ENCODE data around the gene SFI1. TPM values are rescaled to one million over a fixed set of nuclear protein-coding genes. Genes with fewer than 3 reads are reported as not detected.

The SFI1 gene
- polyA plus RNA-seq, 4 donors, result 20.9 to 26.1 (median 23.5) TPM

DNA sequence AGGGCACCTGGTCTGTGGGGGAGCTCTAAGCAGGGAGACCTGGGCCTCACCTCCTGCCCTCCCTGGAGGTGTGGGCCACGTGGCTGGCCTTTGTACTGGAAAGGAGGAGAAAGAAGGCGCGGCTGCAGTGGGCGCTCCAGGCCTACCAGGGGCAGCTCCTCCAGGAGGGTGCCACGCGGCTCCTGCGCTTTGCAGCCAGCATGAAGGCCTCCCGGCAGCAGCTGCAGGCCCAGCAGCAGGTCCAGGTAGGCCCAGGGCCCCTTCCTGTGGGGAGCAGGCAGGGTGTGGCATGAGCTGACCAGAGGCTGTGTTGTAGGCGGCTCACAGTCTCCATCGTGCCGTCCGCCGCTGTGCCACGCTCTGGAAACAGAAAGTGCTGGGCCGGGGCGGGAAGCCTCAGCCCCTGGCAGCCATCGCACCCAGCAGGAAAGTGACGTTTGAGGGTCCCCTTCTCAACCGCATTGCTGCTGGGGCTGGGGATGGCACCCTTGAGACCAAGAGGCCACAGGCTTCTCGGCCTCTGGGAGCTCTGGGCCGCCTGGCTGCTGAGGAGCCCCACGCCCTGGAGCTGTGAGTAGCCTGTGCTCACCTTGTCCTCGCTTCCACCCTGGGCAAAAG lies 117.1 kb downstream of the SFI1 start:
- DNase-seq (ENCODE audit: low read depth in 4 of 4, low spot score in 3 of 4), result no peak

DNA sequence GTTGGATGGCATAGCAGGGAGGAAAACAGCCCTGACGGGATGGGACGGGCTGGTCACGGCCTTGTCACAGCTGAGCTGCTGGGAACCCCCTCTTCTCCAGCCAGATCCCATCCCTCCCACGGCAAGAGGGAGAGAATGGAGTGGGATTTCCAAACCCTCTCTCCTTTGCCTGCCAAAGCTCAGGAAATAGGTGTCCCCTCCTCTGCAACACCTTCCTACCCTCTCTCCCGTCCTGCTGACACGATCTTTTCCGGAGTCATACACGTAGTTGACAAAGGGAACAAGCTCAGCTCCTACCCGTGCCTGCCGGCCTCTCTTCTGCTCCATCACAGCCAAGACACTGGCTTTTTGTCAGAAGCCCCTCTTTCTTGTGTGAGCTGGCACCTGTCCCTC lies 117.6 kb downstream of the SFI1 start:
- no peak for DNase-seq (ENCODE audit: low read depth in 4 of 4, low spot score in 3 of 4)

DNA sequence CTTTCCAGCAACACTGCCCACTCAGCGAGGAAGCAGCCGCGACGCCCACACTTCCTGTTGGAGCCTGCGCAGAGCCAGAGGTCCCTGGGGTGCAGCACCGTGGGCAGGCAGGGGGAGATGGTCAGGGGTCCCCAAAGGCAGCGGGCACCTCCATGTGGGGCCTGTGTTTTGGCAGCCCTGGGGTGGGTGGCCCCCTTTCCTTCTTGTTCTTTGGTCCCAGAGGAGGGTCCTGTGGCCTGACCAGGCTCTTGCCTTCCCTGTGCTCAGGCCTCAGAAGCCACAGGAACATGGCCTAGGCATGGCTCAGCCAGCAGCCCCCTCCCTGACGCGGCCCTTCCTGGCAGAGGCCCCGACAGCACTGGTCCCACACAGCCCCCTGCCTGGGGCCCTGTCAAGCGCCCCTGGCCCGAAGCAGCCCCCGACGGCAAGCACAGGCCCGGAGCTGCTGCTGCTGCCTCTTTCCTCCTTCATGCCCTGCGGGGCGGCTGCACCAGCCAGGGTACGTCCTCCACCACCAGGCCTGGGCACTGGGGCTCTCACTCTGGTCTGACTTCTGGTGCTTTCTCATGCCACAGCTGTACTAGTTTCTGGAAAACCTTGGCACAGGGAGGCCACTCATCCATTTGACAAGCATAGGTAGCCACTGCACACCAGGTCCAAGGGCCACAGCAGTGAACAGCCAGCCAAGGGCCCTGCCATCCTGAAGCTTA lies 118.6 kb downstream of the SFI1 start:
- no peak for DNase-seq (ENCODE audit: low read depth in 4 of 4, low spot score in 3 of 4)

DNA sequence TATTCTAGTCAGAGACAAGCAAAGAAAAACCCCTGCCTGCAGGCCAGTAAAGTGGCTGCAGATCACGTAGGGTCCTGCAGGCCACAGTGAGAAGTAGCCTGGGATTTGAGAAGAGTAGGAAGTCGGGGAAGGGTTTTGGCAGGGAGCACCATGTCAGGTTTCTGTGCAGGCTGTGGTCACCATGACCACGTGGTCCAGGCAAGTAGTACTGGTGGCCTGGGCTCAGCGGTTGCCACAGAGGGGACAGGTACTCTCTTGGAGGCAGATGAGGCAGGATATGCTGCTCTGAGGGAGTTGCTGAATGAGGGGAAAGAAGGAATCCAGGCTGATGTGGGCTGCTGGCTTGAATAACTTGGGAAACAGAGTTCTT lies 119.1 kb downstream of the SFI1 start:
- no peak for DNase-seq (ENCODE audit: low read depth in 4 of 4, low spot score in 3 of 4)

DNA sequence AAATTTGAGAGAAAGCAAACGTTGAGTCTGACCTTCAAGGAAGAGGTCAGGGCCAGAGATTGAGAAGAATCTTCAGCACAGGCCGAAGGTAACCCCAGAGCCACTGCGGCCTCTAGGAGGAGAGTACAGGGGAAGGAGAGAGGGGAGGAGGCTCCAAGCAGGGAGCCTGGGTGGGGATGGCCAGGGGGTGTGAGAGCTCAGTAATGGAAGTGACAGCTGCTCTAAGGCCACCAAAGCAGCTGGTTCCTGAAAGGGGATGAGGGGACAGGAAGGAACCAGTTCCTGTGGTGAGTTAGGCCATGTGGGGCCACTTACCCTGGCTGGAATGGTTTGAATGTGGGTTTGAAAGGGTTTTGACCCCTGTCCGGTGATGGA lies 119.6 kb downstream of the SFI1 start:
- no peak for DNase-seq (ENCODE audit: low read depth in 4 of 4, low spot score in 3 of 4)

DNA sequence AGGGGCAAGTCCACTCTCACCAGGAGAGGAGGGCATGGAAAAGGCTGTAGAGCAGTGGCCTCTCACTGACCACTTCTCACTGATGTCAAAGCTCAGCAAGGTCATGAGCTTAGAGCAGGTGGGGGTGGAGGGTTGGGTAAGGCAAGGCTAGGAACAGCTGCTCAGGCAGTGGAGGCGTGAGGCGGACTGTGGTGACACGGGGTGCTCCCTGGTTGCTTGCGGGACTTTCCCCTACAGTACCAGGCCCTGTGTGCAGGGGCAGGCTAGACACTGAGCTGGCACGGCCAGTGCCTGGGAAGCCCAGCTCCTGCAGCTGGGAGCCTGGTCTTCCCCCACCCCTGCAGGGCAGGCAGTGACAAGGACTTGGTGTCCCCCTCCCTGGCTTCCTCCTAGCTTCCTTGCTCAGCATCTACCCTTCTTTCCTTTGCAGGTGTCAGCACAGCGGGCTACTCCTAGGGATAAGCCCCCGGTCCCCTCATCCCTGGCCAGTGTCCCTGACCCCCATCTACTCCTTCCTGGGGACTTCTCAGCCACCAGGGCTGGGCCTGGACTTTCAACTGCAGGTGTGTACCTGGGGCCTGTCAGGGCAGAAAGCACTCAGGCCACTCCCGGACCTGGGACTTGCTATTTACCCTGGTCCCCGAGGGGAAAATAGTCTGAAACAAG lies 120.1 kb downstream of the SFI1 start:
- no peak for DNase-seq (ENCODE audit: low read depth in 4 of 4, low spot score in 3 of 4)

DNA sequence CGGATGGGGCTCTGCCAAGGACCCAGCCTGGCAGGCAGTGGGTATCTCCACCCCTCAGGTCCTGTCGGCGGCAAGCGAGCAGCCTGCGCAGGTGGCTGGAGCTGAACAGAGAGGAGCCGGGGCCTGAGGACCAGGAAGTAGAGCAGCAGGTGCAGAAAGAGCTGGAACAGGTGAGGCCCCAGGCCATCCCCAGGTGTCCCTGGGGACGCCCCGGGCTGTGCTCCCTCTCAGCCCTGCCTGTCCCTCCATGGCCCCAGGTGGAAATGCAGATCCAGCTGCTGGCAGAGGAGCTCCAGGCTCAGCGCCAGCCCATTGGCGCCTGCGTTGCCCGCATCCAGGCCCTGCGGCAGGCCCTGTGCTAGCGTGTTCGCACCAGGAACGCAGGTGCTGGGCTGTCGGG lies 121.7 kb downstream of the SFI1 start:
- DNase-seq (ENCODE audit: low read depth in 4 of 4, low spot score in 3 of 4), result no peak

DNA sequence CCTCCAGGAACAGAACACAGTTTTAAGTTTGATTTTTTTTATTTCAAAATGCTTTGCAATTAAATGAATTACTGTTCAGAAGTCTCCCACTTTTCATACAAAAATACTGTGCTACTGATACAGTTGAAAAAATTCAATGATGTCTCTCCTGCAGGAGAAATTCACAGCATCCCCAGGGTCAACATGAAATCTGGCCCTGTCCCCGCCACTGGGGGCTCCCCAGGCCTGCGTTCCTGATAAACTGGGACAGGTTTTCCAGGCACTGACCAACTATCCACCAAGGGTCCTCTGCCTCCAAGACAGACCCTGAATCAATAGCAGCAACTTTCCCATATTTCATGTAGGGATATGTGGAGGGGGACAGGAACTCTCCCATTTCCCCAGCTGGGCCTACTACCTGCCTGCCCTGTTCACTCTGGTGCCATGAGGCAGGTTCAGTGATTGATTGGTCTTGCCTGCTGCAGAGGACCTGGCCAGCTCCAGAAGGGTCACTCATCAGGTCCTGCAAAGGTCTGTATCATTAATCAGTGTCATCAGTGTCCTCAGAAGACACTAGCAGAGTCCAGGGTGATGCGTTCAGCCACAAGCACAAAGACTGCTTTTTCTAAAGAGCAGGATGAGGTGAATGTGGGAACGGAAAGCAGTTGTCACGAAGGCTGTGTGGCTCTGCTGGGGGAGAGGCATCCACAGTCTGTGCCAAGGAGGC lies 122.3 kb downstream of the SFI1 start:
- DNase-seq (ENCODE audit: low read depth in 4 of 4, low spot score in 3 of 4), result no peak

DNA sequence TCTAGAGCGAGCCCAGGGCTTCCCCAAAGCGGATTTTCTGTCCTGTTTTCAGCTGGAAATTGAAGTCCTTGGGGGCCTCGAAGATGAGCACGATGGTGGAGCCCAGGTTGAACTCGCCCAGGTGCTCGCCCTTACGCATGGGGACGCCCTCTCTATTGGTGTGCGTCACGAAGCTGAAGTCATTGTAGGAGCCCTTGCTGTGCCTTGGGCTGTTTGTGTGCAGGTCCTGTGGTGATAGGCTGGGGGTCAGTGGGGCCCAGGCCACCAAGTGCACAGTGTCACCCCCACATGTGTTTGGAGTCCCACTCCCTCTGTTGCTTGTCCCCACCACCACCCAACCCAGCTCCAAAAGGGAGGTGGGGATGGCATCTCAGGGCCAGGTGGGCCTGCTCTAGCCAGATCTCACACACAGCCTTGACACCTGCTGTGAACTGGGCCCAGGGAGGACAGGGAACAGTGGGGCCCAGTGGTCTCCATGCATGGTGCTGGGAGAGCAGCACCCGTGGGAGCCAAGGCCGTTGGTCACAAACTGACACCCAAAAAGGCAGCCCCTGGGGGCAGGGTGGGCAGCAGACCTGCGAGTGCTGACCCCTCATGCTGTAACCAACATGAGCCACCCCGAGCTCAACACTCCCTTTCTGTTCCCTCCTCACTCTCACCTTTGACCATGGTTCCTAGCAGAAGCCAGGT lies 123.4 kb downstream of the SFI1 start:
- DNase-seq (ENCODE audit: low read depth in 4 of 4, low spot score in 3 of 4), result no peak

DNA sequence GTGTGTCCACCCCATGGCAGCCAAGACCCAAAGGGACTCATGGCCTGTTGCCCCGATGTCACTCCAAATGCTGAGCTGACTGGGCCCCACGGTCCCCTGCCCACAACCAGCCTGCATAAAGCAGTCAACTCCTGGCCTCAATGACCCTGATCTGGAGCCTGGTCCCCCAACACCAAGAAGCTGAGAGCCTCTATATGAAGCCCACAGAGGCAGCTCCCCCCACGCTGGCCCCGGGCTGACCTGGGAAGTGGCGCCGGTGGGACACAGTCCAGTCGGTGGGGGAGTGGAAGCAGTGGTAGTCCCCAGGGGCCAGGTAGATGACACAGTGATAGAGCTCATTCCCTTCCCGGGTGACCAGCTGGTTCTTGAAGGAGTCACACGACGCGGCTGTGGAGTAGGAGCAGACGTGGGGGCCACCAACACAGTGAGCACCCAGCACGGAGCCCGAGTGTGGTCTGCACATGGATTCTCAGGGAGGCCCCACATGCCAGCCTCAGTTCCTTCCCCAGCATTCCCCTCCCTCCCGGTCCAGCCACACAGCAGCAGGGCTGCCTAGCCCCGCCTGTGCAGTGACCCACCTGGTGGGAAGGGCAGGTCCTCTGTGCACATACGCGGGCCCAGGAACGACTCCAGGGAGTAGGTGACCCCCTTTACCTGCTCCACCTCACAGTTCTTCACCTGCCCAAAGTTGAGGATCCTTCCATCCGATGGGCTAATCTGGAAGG lies 124.6 kb downstream of the SFI1 start:
- no peak for DNase-seq (ENCODE audit: low read depth in 4 of 4, low spot score in 3 of 4)

DNA sequence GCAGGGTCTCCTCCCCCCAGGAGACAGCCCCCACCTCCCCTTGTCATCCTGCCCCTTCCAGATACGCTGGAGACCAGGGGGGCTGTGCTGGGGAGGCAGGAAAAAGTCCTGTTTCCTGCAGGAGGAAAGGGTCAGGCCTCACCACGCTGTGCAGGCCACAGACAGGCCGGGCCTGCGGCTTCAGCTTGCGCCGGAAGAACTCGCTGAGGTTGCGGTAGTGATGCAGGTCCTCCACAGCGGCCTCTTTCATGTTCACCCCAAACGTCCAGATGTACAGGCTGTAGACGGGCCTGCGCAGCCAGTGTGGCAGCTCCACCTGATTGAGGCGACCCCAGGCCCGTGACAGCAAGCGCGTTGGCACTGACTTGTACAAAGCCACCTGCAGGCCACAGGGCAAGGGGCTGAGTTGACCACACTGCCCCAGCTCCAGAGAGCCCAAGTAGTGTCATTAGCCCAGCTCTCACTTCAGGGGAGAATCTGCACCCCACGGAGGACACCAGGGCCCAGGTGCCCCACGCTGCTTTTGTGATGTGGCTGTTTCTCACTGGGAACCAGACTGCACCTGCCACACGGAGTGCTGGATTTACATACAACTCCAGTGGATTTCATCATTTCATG lies 125.3 kb downstream of the SFI1 start:
- no peak for DNase-seq (ENCODE audit: low read depth in 4 of 4, low spot score in 3 of 4)

DNA sequence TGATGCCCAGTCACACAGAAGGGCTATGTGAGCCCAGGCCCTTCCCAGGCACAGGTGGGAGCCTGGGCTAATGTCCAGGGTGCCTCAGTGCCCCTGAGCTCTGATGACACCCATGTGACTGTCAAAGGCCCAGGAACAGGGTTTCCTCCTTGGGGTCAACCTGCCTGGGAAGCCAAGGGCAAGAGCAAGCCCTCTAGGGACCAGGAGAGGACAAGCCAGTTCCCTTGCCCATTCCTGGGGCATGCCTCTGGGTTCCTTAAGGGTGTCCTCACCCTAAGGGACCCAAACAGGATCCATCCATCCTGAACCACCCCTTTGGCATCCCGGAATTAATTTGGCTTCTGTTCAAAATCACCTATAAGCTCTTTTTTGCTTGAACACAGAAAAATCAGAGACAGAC lies 126.6 kb downstream of the SFI1 start:
- DNase-seq (ENCODE audit: low read depth in 4 of 4, low spot score in 3 of 4), result no peak

DNA sequence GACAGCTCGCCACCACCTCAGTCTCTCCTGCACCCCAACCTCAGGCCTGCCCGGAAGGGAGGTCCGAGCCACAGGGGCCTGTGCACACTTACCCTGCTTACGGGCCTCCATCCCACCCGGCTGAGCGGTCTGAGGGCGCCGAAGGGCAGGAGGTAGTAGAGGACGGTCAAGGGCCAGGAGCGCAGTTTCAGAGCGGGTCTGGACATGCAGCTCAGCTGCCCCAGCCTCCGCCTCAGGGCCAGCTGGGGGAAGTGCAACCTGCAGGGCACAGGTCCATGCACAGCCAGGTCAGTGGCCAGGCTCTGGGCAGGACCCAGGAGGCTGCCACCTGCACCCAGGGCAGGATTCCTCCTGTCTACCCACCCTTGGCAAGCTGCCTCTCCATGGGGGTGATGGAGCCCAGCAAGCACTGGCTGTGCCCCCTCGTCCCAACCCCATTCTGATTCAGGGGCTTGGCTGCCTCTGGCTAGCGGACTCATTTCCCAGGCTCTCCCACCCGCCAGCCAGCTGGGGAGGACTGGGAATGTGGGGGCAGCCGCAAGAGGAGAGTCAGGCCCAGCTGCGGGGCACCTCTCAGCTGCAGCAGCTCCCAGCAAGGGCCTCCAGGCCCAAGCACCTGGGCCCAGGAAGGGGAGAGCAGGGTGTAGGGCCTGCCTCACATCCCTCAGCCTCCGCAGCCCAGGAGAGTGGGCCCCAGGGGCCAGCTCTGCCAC lies 127.4 kb downstream of the SFI1 start:
- DNase-seq (ENCODE audit: low read depth in 4 of 4, low spot score in 3 of 4), result no peak

DNA sequence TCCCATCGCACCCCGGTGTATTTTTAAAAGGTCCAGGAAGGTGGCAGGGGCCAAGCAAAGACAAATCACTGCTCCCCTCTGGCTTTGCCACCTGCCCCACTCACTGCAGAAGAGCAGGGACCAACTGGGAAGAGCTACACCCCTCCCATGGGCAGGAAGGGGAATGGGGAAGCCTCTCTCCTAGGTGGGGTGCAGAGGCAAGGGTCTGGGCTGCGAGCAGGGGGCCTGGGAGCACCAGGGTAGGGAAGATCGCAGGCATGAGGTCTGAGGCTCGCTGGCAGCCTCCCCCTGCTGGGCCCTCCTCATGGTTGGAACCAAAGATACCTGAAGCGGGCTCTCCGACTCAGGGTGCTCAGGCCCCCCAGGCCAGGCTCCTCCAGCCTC lies 128.9 kb downstream of the SFI1 start:
- DNase-seq (ENCODE audit: low read depth in 4 of 4, low spot score in 3 of 4), result no peak

DNA sequence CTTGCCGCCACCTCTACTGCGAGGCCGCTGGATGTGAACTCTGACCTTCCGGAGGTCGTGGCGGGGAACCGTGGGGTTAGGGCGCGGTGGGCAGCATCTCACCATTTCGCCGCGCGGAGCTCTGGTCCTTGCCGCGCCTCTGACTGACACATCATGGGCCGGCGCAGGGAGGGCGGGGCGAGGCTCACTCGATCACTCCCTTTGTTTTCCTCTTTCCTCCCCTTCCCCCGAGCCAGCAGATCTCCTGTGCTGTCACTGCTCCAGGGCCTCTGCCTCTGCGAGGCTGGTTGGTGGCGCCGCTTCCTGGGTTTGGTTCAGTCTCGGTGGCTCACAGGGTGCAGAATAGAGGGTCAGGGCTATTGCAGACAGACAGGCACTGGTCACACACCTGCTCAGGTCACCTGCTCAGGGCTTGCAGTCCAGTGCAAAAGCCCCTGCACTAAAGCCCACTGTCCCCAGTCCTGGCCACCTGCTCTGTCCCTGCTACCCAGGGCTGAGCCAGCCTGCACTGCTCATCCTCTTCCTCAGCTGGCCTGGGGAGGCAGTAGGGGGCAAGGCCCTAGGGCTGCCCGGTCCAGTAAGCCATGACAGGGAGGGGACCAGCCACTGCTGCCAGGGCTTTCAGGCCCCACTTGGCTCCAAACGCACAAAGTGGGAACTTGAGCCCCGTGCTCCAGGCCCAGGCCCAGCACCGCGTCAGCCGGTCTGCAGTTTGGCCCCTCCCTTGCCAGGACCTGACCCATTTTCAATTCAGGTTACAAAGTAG lies 129.5 kb downstream of the SFI1 start:
- no peak for DNase-seq (ENCODE audit: low read depth in 4 of 4, low spot score in 3 of 4)

DNA sequence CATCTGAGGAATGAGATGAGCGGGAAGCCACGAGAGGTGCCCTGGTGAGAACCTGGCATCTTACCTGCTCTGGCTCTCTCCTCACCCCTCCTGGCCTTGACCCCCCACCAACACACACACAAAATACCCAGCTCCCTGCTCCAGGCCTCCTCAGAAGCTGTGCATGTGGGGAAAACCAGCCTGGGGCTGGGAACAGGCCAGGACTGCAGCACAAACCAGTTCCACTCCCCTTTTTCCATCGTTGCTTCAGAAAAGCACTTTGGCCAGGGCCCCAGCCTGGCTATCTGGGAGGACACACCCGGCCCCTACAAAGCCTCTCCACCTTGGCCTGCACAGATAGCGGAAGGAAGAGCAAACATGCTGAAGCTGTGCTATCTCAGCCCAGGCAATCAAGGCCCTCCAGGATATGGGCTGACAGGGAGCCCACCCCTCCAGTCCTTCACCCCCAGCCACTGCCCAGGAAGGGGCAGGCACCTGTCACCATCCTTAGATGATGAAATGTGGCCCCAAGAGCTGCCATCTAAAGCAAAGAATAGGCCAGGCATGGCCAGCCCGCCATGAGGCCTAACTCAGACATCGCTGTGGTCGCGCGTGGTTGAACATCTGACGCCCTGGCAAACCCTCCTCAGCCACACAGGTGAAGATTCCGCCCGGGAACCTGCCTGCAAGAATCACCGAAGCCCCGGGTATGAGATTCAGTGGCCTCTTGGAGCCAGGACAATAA lies 130.3 kb downstream of the SFI1 start:
- no peak for DNase-seq (ENCODE audit: low read depth in 4 of 4, low spot score in 3 of 4)

DNA sequence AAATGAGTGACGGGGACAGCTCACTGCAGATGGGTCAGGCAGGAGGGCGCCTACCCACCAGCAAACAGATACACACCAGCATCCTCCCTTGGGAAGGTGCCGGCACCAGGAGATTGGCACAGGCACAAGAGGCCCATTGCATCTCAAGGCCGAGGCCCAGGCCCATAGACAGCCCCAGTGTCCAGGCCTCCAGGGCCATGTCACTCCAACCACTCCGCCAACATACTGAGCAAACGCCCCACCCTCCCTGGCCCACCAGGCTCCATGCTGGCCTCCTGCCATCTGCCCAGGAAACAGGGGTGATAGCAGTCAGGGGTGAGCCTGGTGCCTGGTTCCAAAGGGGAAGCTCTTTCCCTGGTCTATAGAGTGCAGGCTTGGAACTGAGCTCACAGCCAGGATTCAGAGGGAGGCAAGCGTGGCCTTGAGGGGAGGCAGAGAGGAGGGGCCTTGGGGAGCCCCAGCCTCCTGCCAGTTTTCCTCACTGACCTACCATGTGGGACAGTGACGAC lies 130.9 kb downstream of the SFI1 start:
- no peak for DNase-seq (ENCODE audit: low read depth in 4 of 4, low spot score in 3 of 4)

DNA sequence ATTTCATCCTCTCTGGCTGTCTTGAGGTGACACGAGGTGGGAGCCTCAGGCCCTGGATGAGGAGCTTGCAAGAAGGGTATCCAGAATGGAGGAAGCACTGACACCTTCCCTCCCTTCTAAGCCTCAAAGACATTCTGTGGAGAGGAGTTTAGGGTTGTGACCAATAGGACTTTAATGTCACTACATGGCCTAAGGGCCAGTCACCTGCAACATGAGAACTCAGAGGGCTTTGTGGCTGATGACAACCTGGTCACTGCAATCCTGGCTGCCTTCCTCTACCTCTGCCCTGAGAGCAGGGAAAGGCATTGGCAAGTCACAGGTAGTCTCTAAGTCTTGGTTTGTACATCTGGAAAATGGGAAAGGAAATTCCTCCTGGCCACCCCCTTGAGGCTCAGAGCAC lies 132.0 kb downstream of the SFI1 start:
- no peak for DNase-seq (ENCODE audit: low read depth in 4 of 4, low spot score in 3 of 4)
